Lung (tissue), 12 donors: ENCODE results near the gene FOXO3. TPM values are rescaled to one million over a fixed set of nuclear protein-coding genes. Genes with fewer than 3 reads are reported as not detected.
A peak's percentile ranks its signal among the peaks of the same experiment; 100 is the strongest.

Source experiments
- ATAC-seq: fragments of 200-7000 bp; cut with Tn5 transposase; one replicate; pipeline ENCODE4 v1.9.1; 2020; ENCODE audit warnings: moderate number of reproducible peaks; ENCODE audit not compliant: insufficient read depth, low FRiP score
- DNase-seq, 3 donors: peaks; one replicate each; pipeline ENCODE4 v3.0.0-alpha.2; 2013 to 2017
- H3K27ac ChIP-seq, 2 donors: one replicate each; pipeline ENCODE4 v1.5.1; 2013; ENCODE audit warnings: mild to moderate bottlenecking in 2 of 2, moderate library complexity in 2 of 2, control low read depth in 1 of 2, inconsistent platforms in 1 of 2, low read depth in 1 of 2, low read length in 1 of 2
- H3K27me3 ChIP-seq, 3 donors: one replicate each; pipeline ENCODE4 v1.5.1; 2013; ENCODE audit warnings: low read length in 2 of 3; ENCODE audit not compliant: control insufficient read depth in 3 of 3, insufficient read depth in 3 of 3
- H3K36me3 ChIP-seq, 4 donors: one replicate each; pipeline ENCODE4 v1.5.1; 2013; ENCODE audit warnings: low read length in 4 of 4, mild to moderate bottlenecking in 1 of 4, moderate library complexity in 1 of 4; ENCODE audit not compliant: control insufficient read depth in 4 of 4, insufficient read depth in 4 of 4
- H3K4me1 ChIP-seq, 5 donors: one replicate each; pipeline ENCODE4 v1.5.1; 2013; ENCODE audit warnings: low read length in 5 of 5, mild to moderate bottlenecking in 2 of 5, moderate library complexity in 1 of 5; ENCODE audit not compliant: control insufficient read depth in 5 of 5, insufficient read depth in 5 of 5
- H3K4me3 ChIP-seq: one replicate; pipeline ENCODE4 v1.5.1; 2013; ENCODE audit warnings: mild to moderate bottlenecking, control low read depth, moderate library complexity
- H3K9ac ChIP-seq, 2 donors: one replicate each; pipeline ENCODE4 v1.5.1; 2013; ENCODE audit warnings: low read length in 2 of 2, control low read depth in 1 of 2; ENCODE audit not compliant: insufficient read depth in 1 of 2
- H3K9me3 ChIP-seq, 4 donors: one replicate each; pipeline ENCODE4 v1.5.1; 2013; ENCODE audit warnings: low read length in 3 of 4, mild to moderate bottlenecking in 1 of 4, moderate library complexity in 1 of 4; ENCODE audit not compliant: control insufficient read depth in 4 of 4, insufficient read depth in 3 of 4
- CTCF ChIP-seq: IDR thresholded peaks from 2 replicates; pipeline ENCODE4 v1.5.1; 2012; ENCODE audit warnings: mild to moderate bottlenecking; ENCODE audit errors: control extremely low read depth, extremely low read depth
- WGBS, 2 donors: extraction: QIAGEN DNeasy Blood & Tissue Kit; methylation state at CpG; one replicate each; pipeline ENCODE4 v1.1.7; 2013; 5-methylcytosine and 5-hydroxymethylcytosine counted together
- polyA plus RNA-seq, 2 donors: library from polyadenylated mRNA; stranded (reverse); fragments of 200-250 nt; gene quantifications; one replicate each; pipeline ENCODE4 v1.2.1, GENCODE V29; 2013
- total RNA-seq, 2 donors: library from RNA; depleted of rRNA in 1 of 2; stranded (reverse); fragments of >200 nt in 1 of 2; gene quantifications; one replicate each; pipeline ENCODE4 v1.2.1, GENCODE V29; 2014 to 2021
- donor health status: control.
- donor health status: control.
- donor health status: Bipolar disorder and iron deficiency.
- donor health status: healthy.
- donor health status: DM: yes; HTN: yes; CAD: no.

FOXO3 gene
- total and polyA plus RNA-seq, 4 donors: 12.1 to 101 (median 40.0) TPM

GRCh38 chr6:108580646-108581045 is 19.9 kb downstream of the FOXO3 start:
- TF ChIP-seq CTCF: no peak

GRCh38 chr6:108581237-108581931 is 20.7 kb downstream of the FOXO3 start:
- WGBS, 2 donors: 12 to 13% methylated on average over 3 of the region's 3 CpGs
- TF ChIP-seq CTCF: no peak
- ATAC-seq: peak; percentile 55
- DNase-seq: peak; percentile 92 to 98 (median 98)
- H3K9ac ChIP-seq: peak overlapping the region in 1 of 2 donors; percentile 62
- H3K27ac ChIP-seq: peak overlapping the region; percentile 43 to 83
- H3K4me3 ChIP-seq: no peak overlapping the region
- no peaks in the 10 kb centered on the region for H3K9me3 ChIP-seq
- peaks cover 0 to 3% (median 1%) of the 10 kb centered on the region in 4 donors for H3K36me3 ChIP-seq
- peaks cover 16 to 90% (median 68%) of the 10 kb centered on the region in 5 donors for H3K4me1 ChIP-seq
- no peaks in the 10 kb centered on the region for H3K27me3 ChIP-seq

More at GRCh38 chr6:108580646-108581045, 19.9 kb downstream of the FOXO3 start:
- Histone ChIP-seq H3K27ac (peak overlapping the region; percentile 43 to 83), H3K27me3 (no peaks in the 10 kb centered on the region), H3K4me1 (peaks cover 15 to 82% (median 62%) of the 10 kb centered on the region in 5 donors), H3K9me3 (no peaks in the 10 kb centered on the region), H3K4me3 (no peak overlapping the region), H3K36me3 (peaks cover 0 to 3% (median 1%) of the 10 kb centered on the region in 4 donors), H3K9ac (peak overlapping the region in 1 of 2 donors; percentile 62)
- ATAC-seq (no peak), DNase-seq (no peak)
- 83 to 84% methylated on average over 2 of the region's 2 CpGs for WGBS, 2 donors

- DNase-seq: peak in 1 of 3 donors; percentile 53
- H3K9me3 ChIP-seq: no peaks in the 10 kb centered on the region
- H3K27me3 ChIP-seq: no peaks in the 10 kb centered on the region
- WGBS, 2 donors: 18 to 25% methylated on average over 1 of the region's 1 CpG
- H3K4me3 ChIP-seq: no peak overlapping the region
- peak overlapping the region; percentile 43 to 50 for H3K27ac ChIP-seq
- peaks cover 0 to 3% (median 1%) of the 10 kb centered on the region in 4 donors for H3K36me3 ChIP-seq
- peak overlapping the region in 1 of 2 donors; percentile 4 for H3K9ac ChIP-seq
- no peak for TF ChIP-seq CTCF
- ATAC-seq: no peak
- H3K4me1 ChIP-seq: peaks cover 18 to 92% (median 71%) of the 10 kb centered on the region in 5 donors
These were observed 21.3 kb downstream of the FOXO3 start for GRCh38 chr6:108581932-108582475.
